ENCODE data around the gene CAPN2. TPM values are rescaled to one million over a fixed set of nuclear protein-coding genes. Genes with fewer than 3 reads are reported as not detected.

The CAPN2 gene
- 143 and 155 TPM in 2 replicates for total RNA-seq (2014; rRNA removed; shearing (Covaris generic))

- no peaks in the 10 kb centered on the region for H3K27me3 ChIP-seq (replicated peaks)
- H3K9me3 ChIP-seq (replicated peaks): no peaks in the 10 kb centered on the region
- DNase-seq (ENCODE audit: low read depth in 1 of 2, low spot score in 2 of 2): peak; percentile 71 to 86
- peaks cover 43% of the 10 kb centered on the region for H3K36me3 ChIP-seq
- H3K27ac ChIP-seq: peak within 1 kb of the TSS; percentile 92
- H3K4me3 ChIP-seq: peak within 1 kb of the TSS; percentile 98
- H3K4me1 ChIP-seq (replicated peaks): peaks cover 73% of the 10 kb centered on the region
These were observed at the start of gene CAPN2 for GRCh38 chr1:223712194-223712849. Gene CAPN2 (plus strand): TSS chr1:223712539. CDS start chr1:223712641, 102 bp downstream.

- H3K27me3 ChIP-seq (replicated peaks): no peaks in the 10 kb centered on the region; the same call in 1 of the 2 replicates
- peaks cover 11% of the 10 kb centered on the region for H3K4me1 ChIP-seq (replicated peaks)
- no peak overlapping the region for H3K27ac ChIP-seq
- no peaks in the 10 kb centered on the region for H3K9me3 ChIP-seq (replicated peaks)
- no peak overlapping the region for H3K4me3 ChIP-seq
- H3K36me3 ChIP-seq: no peaks in the 10 kb centered on the region
- DNase-seq (ENCODE audit: low read depth in 1 of 2, low spot score in 2 of 2): no peak
These were observed 49.4 kb upstream of the CAPN2 start for GRCh38 chr1:223662943-223663342.

- Histone ChIP-seq H3K27me3 (replicated peaks) (no peaks in the 10 kb centered on the region; the same call in 1 of the 2 replicates), H3K36me3 (no peaks in the 10 kb centered on the region), H3K9me3 (replicated peaks) (no peaks in the 10 kb centered on the region), H3K4me3 (no peak overlapping the region), H3K4me1 (replicated peaks) (peaks cover 14% of the 10 kb centered on the region), H3K27ac (no peak overlapping the region)
- no peak for DNase-seq (ENCODE audit: low read depth in 1 of 2, low spot score in 2 of 2)
These were observed 48.2 kb upstream of the CAPN2 start for GRCh38 chr1:223664106-223664505.

- peaks cover 14% of the 10 kb centered on the region for H3K4me1 ChIP-seq (replicated peaks)
- H3K9me3 ChIP-seq (replicated peaks): no peaks in the 10 kb centered on the region
- no peak within 1 kb of the TSS for H3K27ac ChIP-seq
- no peaks in the 10 kb centered on the region; the same call in 1 of the 2 replicates for H3K27me3 ChIP-seq (replicated peaks)
- no peaks in the 10 kb centered on the region for H3K36me3 ChIP-seq
- DNase-seq (ENCODE audit: low read depth in 1 of 2, low spot score in 2 of 2): no peak
- no peak within 1 kb of the TSS for H3K4me3 ChIP-seq
These were observed 46.6 kb upstream of the CAPN2 start, which contains the start of gene CAPN8 for GRCh38 chr1:223665592-223666312. Gene CAPN8 (minus strand): TSS chr1:223665701. CDS start chr1:223665646, 55 bp downstream.

- H3K4me1 ChIP-seq (replicated peaks): peaks cover 7% of the 10 kb centered on the region
- no peak overlapping the region for H3K27ac ChIP-seq
- no peaks in the 10 kb centered on the region for H3K9me3 ChIP-seq (replicated peaks)
- no peaks in the 10 kb centered on the region for H3K36me3 ChIP-seq
- DNase-seq (ENCODE audit: low read depth in 1 of 2, low spot score in 2 of 2): peak in 1 of 2 experiments; percentile 37
- H3K4me3 ChIP-seq: no peak overlapping the region
- no peaks in the 10 kb centered on the region for H3K27me3 ChIP-seq (replicated peaks)
These were observed 44.7 kb upstream of the CAPN2 start for GRCh38 chr1:223667484-223668182.

- H3K27ac ChIP-seq: no peak overlapping the region
- DNase-seq (ENCODE audit: low read depth in 1 of 2, low spot score in 2 of 2): no peak
- no peak overlapping the region for H3K4me3 ChIP-seq
- no peaks in the 10 kb centered on the region for H3K27me3 ChIP-seq (replicated peaks)
- H3K4me1 ChIP-seq (replicated peaks): peaks cover 7% of the 10 kb centered on the region
- no peaks in the 10 kb centered on the region for H3K36me3 ChIP-seq
- H3K9me3 ChIP-seq (replicated peaks): peaks cover 5% of the 10 kb centered on the region; the same call in 1 of the 2 replicates
These were observed 43.1 kb upstream of the CAPN2 start for GRCh38 chr1:223669003-223669795.

- H3K27me3 ChIP-seq (replicated peaks): no peaks in the 10 kb centered on the region
- peaks cover 6% of the 10 kb centered on the region; the same call in 1 of the 2 replicates for H3K9me3 ChIP-seq (replicated peaks)
- H3K4me3 ChIP-seq: no peak overlapping the region
- no peaks in the 10 kb centered on the region for H3K36me3 ChIP-seq
- H3K4me1 ChIP-seq (replicated peaks): peaks cover 7% of the 10 kb centered on the region
- no peak overlapping the region for H3K27ac ChIP-seq
- no peak for DNase-seq (ENCODE audit: low read depth in 1 of 2, low spot score in 2 of 2)
These were observed 41.7 kb upstream of the CAPN2 start for GRCh38 chr1:223670458-223671159.

GRCh38 chr1:223674119-223674890 is 38.0 kb upstream of the CAPN2 start:
- Histone ChIP-seq H3K27me3 (replicated peaks) (no peaks in the 10 kb centered on the region), H3K9me3 (replicated peaks) (peaks cover 6% of the 10 kb centered on the region; the same call in 1 of the 2 replicates), H3K36me3 (no peaks in the 10 kb centered on the region), H3K4me3 (no peak overlapping the region), H3K27ac (no peak overlapping the region), H3K4me1 (replicated peaks) (no peaks in the 10 kb centered on the region)
- no peak for DNase-seq (ENCODE audit: low read depth in 1 of 2, low spot score in 2 of 2)

GRCh38 chr1:223678841-223679240 is 33.5 kb upstream of the CAPN2 start:
- peaks cover 5% of the 10 kb centered on the region; the same call in 1 of the 2 replicates for H3K9me3 ChIP-seq (replicated peaks)
- no peaks in the 10 kb centered on the region for H3K27me3 ChIP-seq (replicated peaks)
- H3K36me3 ChIP-seq: no peaks in the 10 kb centered on the region
- DNase-seq (ENCODE audit: low read depth in 1 of 2, low spot score in 2 of 2): no peak
- H3K4me3 ChIP-seq: no peak overlapping the region
- H3K4me1 ChIP-seq (replicated peaks): no peaks in the 10 kb centered on the region; the same call in 1 of the 2 replicates
- no peak overlapping the region for H3K27ac ChIP-seq

- Histone ChIP-seq H3K27me3 (replicated peaks) (no peaks in the 10 kb centered on the region), H3K27ac (no peak overlapping the region), H3K4me3 (no peak overlapping the region), H3K9me3 (replicated peaks) (no peaks in the 10 kb centered on the region), H3K4me1 (replicated peaks) (no peaks in the 10 kb centered on the region; the same call in 1 of the 2 replicates), H3K36me3 (no peaks in the 10 kb centered on the region)
- no peak for DNase-seq (ENCODE audit: low read depth in 1 of 2, low spot score in 2 of 2)
These were observed 32.2 kb upstream of the CAPN2 start for GRCh38 chr1:223680188-223680587.

- Histone ChIP-seq H3K27ac (no peak overlapping the region), H3K4me3 (no peak overlapping the region), H3K36me3 (no peaks in the 10 kb centered on the region), H3K27me3 (replicated peaks) (0 out of 2 replicates have a peak, but pooled peaks cover 4% of the 10 kb centered on the region), H3K4me1 (replicated peaks) (no peaks in the 10 kb centered on the region; the same call in 1 of the 2 replicates), H3K9me3 (replicated peaks) (no peaks in the 10 kb centered on the region)
- no peak for DNase-seq (ENCODE audit: low read depth in 1 of 2, low spot score in 2 of 2)
These were observed 29.8 kb upstream of the CAPN2 start for GRCh38 chr1:223682502-223682901.

Measured in SJSA1 (cell line).